HepG2 (cell line): ENCODE data around the gene SCMH1. TPM values are rescaled to one million over a fixed set of nuclear protein-coding genes. Genes with fewer than 3 reads are reported as not detected.
A peak's percentile ranks its signal among the peaks of the same experiment; 100 is the strongest.

ENCODE experiments used
- ATAC-seq: fragments of 200-7000 bp; cut with Tn5 transposase; 3 replicates; pipeline ENCODE4 v1.9.1; 2020; ENCODE audit warnings: mild to moderate bottlenecking, moderate library complexity
- BruUV-seq: library from RNA; stranded (reverse); fragments of 400-500 nt; replicated peaks from 2 replicates; lab custom pipeline; 2021; lab: Mats Ljungman, UMichigan
- CTCF ChIA-PET: fragments of 300-600 bp; formaldehyde crosslinking; extraction: SDS; loops from one replicate; lab custom pipeline; 2021; ENCODE audit warnings: low total read pairs, inconsistent platforms, low intra/inter-chr PET ratio; lab: Yijun Ruan, JAX
- POLR2A ChIA-PET: fragments of 350-600 bp; sonication (Branson Sonifier 250); formaldehyde crosslinking; loops from one replicate; lab custom pipeline; 2020; ENCODE audit warnings: antibody characterized with exemption, inconsistent platforms; lab: Yijun Ruan, JAX
- DNase-seq: peaks from one replicate; pipeline ENCODE4 v3.0.0-alpha.2; 2015; ENCODE audit warnings: low spot score
- FAIRE-seq: peaks from 3 replicates; lab custom pipeline; 2011; peaks lifted over from hg19 to GRCh38; lab: Jason Lieb, UNC
- H2AFZ ChIP-seq: one replicate; pipeline ENCODE4 v1.6.1; 2011; ENCODE audit warnings: low read length, inconsistent platforms
- H3K27ac ChIP-seq: fragments of 300-600 bp; 3 replicates; pipeline ENCODE4 v1.8.0; 2011; ENCODE audit warnings: mixed run types, mild to moderate bottlenecking, mixed read lengths, low read length, inconsistent platforms; ENCODE audit not compliant: insufficient read depth; ENCODE audit errors: extremely low read length
- H3K27me3 ChIP-seq, 2 experiments: fragments of 200-600 bp in 1 of 2; 2 replicates in 1 of 2; 3 replicates in 1 of 2; pipeline versions ENCODE4 v1.6.0 to v1.8.0; 2011; ENCODE audit warnings: low read length in 2 of 2, mild to moderate bottlenecking in 2 of 2, moderate library complexity in 2 of 2, inconsistent platforms in 1 of 2; ENCODE audit not compliant: insufficient read depth in 2 of 2, control insufficient read depth in 1 of 2
- H3K36me3 ChIP-seq, 2 experiments: fragments of 200-600 bp in 1 of 2; replicated peaks in 1 of 2; 2 replicates in 1 of 2; 3 replicates in 1 of 2; pipeline versions ENCODE4 v1.5.1 to v1.8.0; 2011; ENCODE audit warnings: low read length in 2 of 2, inconsistent platforms in 1 of 2; ENCODE audit not compliant: insufficient read depth in 2 of 2, control insufficient read depth in 1 of 2
- H3K4me1 ChIP-seq: 2 replicates; pipeline ENCODE4 v1.5.1; 2012; ENCODE audit warnings: low read length, inconsistent platforms; ENCODE audit not compliant: insufficient read depth
- H3K4me2 ChIP-seq: 2 replicates; pipeline ENCODE4 v1.6.0; 2011; ENCODE audit warnings: low read depth, low read length, inconsistent platforms
- H3K4me3 ChIP-seq, 3 experiments: fragments of 200-600 bp in 1 of 3; sonication (generic), shearing (Covaris generic) in 1 of 3; replicated peaks in 1 of 3; 2 replicates each; pipeline ENCODE4 v1.5.1; 2011 to 2016; ENCODE audit warnings: low read length in 3 of 3, inconsistent platforms in 2 of 3, low read depth in 2 of 3, mild to moderate bottlenecking in 2 of 3, control low read depth in 1 of 3, mixed read lengths in 1 of 3; ENCODE audit not compliant: insufficient read depth in 1 of 3
- H3K79me2 ChIP-seq: one replicate; pipeline ENCODE4 v1.6.1; 2011; ENCODE audit warnings: low read length, inconsistent platforms; ENCODE audit not compliant: insufficient read depth
- H3K9ac ChIP-seq: 2 replicates; pipeline ENCODE4 v1.6.0; 2011; ENCODE audit warnings: mild to moderate bottlenecking, low read depth, low read length, inconsistent platforms; ENCODE audit not compliant: insufficient read depth
- H3K9me3 ChIP-seq: 2 replicates; pipeline ENCODE4 v1.5.1; 2012; ENCODE audit warnings: mild to moderate bottlenecking, low read length
- H4K20me1 ChIP-seq: 2 replicates; pipeline ENCODE4 v1.6.0; 2011; ENCODE audit warnings: inconsistent platforms, mild to moderate bottlenecking, low read length, moderate library complexity; ENCODE audit not compliant: insufficient read depth
- AGO2 ChIP-seq: fragments of 200-400 bp; formaldehyde crosslinking; optimal IDR thresholded peaks from 2 replicates; pipeline ENCODE3; 2017; ENCODE audit warnings: mild to moderate bottlenecking, low read depth, low read length, moderate library complexity
- CBFB ChIP-seq: sonication (generic); formaldehyde crosslinking; IDR thresholded peaks from 2 replicates; pipeline ENCODE4 v1.4.0; 2020; ENCODE audit warnings: missing genetic modification reagents
- ERF ChIP-seq: IDR thresholded peaks from 2 replicates; pipeline ENCODE4 v1.6.1; 2018; ENCODE audit warnings: missing biosample characterization, missing genetic modification reagents
- POLR2A ChIP-seq, 2 experiments: IDR thresholded peaks; 2 replicates each; pipeline ENCODE4 v1.6.1; 2011; ENCODE audit warnings: low read depth in 2 of 2, low read length in 2 of 2, mild to moderate bottlenecking in 1 of 2, moderate library complexity in 1 of 2; ENCODE audit not compliant: insufficient read depth in 1 of 2
- ZNF292 ChIP-seq: sonication (generic); formaldehyde crosslinking; IDR thresholded peaks from 2 replicates; pipeline ENCODE4 v1.8.1; 2022; ENCODE audit warnings: mild to moderate bottlenecking, low read depth, missing genetic modification reagents, borderline replicate concordance
- WGBS: methylation state at CpG from one replicate; pipeline ENCODE4 v1.1.6; 2017; ENCODE audit warnings: low lambda C conversion rate; 5-methylcytosine and 5-hydroxymethylcytosine counted together
- in situ Hi-C: cut with HindIII; loops from 2 replicates; pipeline ENCODE4 v1.10.0; 2017; ENCODE audit warnings: low pct_unique_long_range_greater_than_20kb; ENCODE audit not compliant: extremely low pct_ligation_motif_present
- intact Hi-C: fragments of 100-400 bp; cut with micrococcal nuclease; formaldehyde crosslinking; loops from one replicate; pipeline ENCODE4 v1.10.0; 2022; ENCODE audit not compliant: unreplicated experiment
- polyA plus RNA-seq, 8 experiments: library from polyadenylated mRNA; depleted of rRNA in 3 of 8; stranded (reverse) in 7 of 8; unstranded in 1 of 8; fragments of >200 nt; fragmentation: Illumina TruSeq in 4 of 8; extraction: Trizol in 4 of 8; gene quantifications; 2 replicates each; pipeline versions ENCODE4 v1.2.1 to v1.2.3, GENCODE V29; 2011 to 2016; ENCODE audit warnings: low read depth in 4 of 8, missing spikeins in 1 of 8, mixed read lengths in 1 of 8; ENCODE audit not compliant: insufficient read depth in 1 of 8
- total RNA-seq, 5 experiments: library from RNA; depleted of rRNA; stranded (reverse); fragments of >200 nt; fragmentation: Illumina TruSeq; extraction: Trizol; gene quantifications; 2 replicates each; pipeline ENCODE4 v1.2.3, GENCODE V29; 2016; ENCODE audit warnings: low read depth in 1 of 5
- TF ChIP-seq, protein P1 (sequence below), 2 experiments: fragments of 450-650 bp in 1 of 2; sonication (generic) in 1 of 2; formaldehyde crosslinking; IDR thresholded peaks; 2 replicates each; pipeline versions ENCODE4 v1.5.0 to v1.8.0; 2020 to 2022; ENCODE audit warnings: mild to moderate bottlenecking in 1 of 2, missing genetic modification reagents in 1 of 2
- TF ChIP-seq, protein P2 (sequence below): sonication (generic); formaldehyde crosslinking; IDR thresholded peaks from 2 replicates; pipeline ENCODE4 v1.4.0; 2020; ENCODE audit warnings: missing genetic modification reagents
- TF ChIP-seq, protein P3 (sequence below): sonication (generic); formaldehyde crosslinking; IDR thresholded peaks from 2 replicates; pipeline ENCODE4 v1.5.0; 2020; ENCODE audit warnings: mild to moderate bottlenecking, missing genetic modification reagents, borderline replicate concordance
- TF ChIP-seq, protein P4 (sequence below): sonication (generic); formaldehyde crosslinking; IDR thresholded peaks from 2 replicates; pipeline ENCODE4 v1.5.1; 2020; ENCODE audit warnings: missing genetic modification reagents, mild to moderate bottlenecking, borderline replicate concordance

SCMH1 gene
- total and polyA plus RNA-seq, 2 of the 13 experiments (the other 11 are each of a cell fraction or from before 2014, with no cell fraction given): 41.8 to 52.6 TPM

DNA sequence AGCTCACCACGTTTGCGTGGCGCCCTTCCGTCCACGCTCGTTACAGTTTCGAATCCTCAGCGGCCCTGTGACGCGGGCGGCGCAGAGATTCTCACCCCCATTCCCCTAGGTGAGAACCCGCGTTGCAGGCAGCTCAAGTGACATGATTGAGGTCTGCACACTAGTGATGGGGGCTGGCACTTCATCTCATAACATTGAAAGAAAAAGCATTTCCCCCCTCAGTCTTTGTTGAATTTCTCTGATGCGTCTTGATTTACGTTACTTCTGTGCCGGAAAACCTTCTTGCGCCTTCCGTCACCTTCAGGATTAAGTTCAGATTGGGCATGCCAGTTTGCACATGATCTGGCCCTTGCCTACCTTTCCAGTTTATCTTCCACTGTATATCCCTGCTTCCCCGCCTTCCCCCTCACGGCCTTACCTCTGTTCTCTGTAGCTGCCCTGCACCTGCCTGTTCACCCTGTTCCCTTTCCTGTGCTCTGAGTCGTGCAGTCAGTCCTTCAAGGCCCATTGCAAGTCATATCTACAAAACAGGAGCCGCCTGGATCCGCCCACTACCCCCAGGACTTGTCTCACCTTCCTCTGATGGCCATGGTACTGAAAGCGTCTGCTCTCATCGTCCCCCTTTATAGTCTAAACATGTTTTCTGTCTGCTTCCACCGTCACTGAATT, 261.5 kb downstream of the SCMH1 start:
- Histone ChIP-seq H3K4me2 (peak overlapping the region; percentile 91), H3K4me3 (peak overlapping the region; percentile 51 to 73 (median 69)), H2AFZ (no peak overlapping the region), H3K79me2 (peaks cover 37% of the 10 kb centered on the region), H3K27me3 (no peaks in the 10 kb centered on the region), H3K27ac (peak overlapping the region; percentile 98), H4K20me1 (no peaks in the 10 kb centered on the region), H3K9me3 (no peaks in the 10 kb centered on the region), H3K4me1 (peaks cover 59% of the 10 kb centered on the region), H3K36me3 (peaks cover 3 to 26% of the 10 kb centered on the region in 2 experiments), H3K9ac (peak overlapping the region; percentile 83)
- POLR2A ChIA-PET: interaction anchor here (1.0 to 2.0 kb wide), 7 partner anchors 8 to 449 kb away, joined by 3 to 13 read pairs (median 4); partner anchors contain the start of genes CITED4 and ZNF684
- no TSS peak for BruUV-seq
- ATAC-seq (no peak), DNase-seq (no peak), FAIRE-seq (no peak)
- intact Hi-C loops: no loop called here
- WGBS: 17% methylated on average over 16 of the region's 27 CpGs
- in situ Hi-C loops: no loop called here
- CTCF ChIA-PET: no interaction called here
- TF ChIP-seq ZNF292 (CRISPR knock-in tag): 0 out of 2 replicates have a peak, but pooled peaks have one; percentile 20
- peak; percentile 31; the same call in 1 of the 2 replicates for TF ChIP-seq ERF
- TF ChIP-seq POLR2A (IDR thresholded peaks at IDR 0.05; ENCODE audit: insufficient read depth in 1 of 2, low read depth in 2 of 2, low read length in 2 of 2): 0 out of 4 replicates have a peak, but pooled peaks of 1 of the 2 experiments have one; percentile 23
- TF ChIP-seq CBFB (CRISPR knock-in tag): no peak
- TF ChIP-seq, protein P1, sequence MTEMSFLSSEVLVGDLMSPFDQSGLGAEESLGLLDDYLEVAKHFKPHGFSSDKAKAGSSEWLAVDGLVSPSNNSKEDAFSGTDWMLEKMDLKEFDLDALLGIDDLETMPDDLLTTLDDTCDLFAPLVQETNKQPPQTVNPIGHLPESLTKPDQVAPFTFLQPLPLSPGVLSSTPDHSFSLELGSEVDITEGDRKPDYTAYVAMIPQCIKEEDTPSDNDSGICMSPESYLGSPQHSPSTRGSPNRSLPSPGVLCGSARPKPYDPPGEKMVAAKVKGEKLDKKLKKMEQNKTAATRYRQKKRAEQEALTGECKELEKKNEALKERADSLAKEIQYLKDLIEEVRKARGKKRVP (CRISPR knock-in tag; IDR thresholded peaks at IDR 0.05): 0 out of 4 replicates have a peak, but pooled peaks of 1 of the 2 experiments have one; percentile 16
- TF ChIP-seq, protein P2, sequence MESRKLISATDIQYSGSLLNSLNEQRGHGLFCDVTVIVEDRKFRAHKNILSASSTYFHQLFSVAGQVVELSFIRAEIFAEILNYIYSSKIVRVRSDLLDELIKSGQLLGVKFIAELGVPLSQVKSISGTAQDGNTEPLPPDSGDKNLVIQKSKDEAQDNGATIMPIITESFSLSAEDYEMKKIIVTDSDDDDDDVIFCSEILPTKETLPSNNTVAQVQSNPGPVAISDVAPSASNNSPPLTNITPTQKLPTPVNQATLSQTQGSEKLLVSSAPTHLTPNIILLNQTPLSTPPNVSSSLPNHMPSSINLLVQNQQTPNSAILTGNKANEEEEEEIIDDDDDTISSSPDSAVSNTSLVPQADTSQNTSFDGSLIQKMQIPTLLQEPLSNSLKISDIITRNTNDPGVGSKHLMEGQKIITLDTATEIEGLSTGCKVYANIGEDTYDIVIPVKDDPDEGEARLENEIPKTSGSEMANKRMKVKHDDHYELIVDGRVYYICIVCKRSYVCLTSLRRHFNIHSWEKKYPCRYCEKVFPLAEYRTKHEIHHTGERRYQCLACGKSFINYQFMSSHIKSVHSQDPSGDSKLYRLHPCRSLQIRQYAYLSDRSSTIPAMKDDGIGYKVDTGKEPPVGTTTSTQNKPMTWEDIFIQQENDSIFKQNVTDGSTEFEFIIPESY (CRISPR knock-in tag): no peak
- TF ChIP-seq, protein P3, sequence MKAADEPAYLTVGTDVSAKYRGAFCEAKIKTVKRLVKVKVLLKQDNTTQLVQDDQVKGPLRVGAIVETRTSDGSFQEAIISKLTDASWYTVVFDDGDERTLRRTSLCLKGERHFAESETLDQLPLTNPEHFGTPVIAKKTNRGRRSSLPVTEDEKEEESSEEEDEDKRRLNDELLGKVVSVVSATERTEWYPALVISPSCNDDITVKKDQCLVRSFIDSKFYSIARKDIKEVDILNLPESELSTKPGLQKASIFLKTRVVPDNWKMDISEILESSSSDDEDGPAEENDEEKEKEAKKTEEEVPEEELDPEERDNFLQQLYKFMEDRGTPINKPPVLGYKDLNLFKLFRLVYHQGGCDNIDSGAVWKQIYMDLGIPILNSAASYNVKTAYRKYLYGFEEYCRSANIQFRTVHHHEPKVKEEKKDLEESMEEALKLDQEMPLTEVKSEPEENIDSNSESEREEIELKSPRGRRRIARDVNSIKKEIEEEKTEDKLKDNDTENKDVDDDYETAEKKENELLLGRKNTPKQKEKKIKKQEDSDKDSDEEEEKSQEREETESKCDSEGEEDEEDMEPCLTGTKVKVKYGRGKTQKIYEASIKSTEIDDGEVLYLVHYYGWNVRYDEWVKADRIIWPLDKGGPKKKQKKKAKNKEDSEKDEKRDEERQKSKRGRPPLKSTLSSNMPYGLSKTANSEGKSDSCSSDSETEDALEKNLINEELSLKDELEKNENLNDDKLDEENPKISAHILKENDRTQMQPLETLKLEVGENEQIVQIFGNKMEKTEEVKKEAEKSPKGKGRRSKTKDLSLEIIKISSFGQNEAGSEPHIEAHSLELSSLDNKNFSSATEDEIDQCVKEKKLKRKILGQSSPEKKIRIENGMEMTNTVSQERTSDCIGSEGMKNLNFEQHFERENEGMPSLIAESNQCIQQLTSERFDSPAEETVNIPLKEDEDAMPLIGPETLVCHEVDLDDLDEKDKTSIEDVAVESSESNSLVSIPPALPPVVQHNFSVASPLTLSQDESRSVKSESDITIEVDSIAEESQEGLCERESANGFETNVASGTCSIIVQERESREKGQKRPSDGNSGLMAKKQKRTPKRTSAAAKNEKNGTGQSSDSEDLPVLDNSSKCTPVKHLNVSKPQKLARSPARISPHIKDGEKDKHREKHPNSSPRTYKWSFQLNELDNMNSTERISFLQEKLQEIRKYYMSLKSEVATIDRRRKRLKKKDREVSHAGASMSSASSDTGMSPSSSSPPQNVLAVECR (CRISPR knock-in tag): no peak
- TF ChIP-seq AGO2: peak; percentile 22
- TF ChIP-seq, protein P4, sequence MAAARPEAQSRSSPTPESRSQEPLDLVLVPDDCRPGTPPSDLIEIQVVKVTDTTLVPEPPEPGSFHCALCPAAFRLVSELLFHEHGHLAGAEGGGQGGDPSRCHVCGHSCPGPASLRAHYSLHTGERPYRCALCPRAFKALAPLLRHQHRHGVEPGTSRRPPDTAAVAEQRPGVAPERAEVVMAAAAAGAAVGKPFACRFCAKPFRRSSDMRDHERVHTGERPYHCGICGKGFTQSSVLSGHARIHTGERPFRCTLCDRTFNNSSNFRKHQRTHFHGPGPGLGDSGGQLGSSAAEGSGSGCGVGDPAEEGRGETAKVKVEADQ (CRISPR knock-in tag): no peak
